NCI-H2196 (cell line): ENCODE results near the gene UGT2B10.
"Not testable (repeated sequence)": the region's sequence is repeated elsewhere in the genome, so short reads cannot be mapped to it uniquely, and the experiment has no call there.

Experiments
- DNase-seq: peaks from one replicate; lab custom pipeline; 2025; ENCODE audit not compliant: unreplicated experiment; lab: John Stamatoyannopoulos, UW

The UGT2B10 gene

DNA sequence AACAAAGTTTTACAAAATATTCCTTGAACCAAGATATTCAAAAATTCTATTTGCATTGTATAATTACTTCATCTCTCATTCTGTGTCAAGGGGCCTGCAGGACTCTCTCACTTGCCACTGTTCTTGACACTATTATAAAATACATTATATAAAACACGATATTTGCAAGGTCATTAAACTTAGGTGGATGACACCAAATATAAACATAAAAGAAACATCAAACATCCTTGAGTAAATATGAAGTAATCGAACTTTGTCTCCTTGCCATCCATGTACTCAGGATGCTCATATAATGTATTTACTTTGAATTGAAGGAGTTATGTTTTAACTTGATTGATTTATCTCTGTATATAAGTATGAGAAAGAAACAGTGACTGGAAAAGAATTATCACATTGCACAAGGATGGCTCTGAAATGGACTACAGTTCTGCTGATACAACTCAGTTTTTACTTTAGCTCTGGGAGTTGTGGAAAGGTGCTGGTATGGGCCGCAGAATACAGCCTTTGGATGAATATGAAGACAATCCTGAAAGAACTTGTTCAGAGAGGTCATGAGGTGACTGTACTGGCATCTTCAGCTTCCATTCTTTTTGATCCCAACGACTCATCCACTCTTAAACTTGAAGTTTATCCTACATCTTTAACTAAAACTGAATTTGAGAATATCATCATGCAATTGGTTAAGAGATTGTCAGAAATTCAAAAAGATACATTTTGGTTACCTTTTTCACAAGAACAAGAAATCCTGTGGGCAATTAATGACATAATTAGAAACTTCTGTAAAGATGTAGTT is at the start of gene UGT2B10:
Gene UGT2B10, plus strand, starts transcription at position 378 of the 793 bp plus-strand sequence. Its CDS starts 26 bp downstream, at position 404.
- DNase-seq: not testable (repeated sequence)

DNA sequence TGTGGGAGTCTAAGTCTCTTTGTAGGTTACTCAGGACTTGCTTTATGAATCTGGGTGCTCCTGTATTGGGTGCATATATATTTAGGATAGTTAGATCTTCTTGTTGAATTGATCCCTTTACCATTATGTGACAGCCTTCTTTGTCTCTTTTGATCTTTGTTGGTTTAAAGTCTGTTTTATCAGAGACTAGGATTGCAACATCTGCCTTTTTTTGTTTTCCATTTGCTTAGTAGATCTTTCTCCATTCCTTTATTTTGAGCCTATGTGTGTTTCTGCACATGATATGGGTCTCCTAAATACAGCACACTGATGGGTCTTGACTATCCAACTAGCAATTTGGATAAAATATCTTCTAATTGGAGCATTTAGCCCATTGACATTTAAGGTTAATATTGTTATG is 44.0 kb upstream of the UGT2B10 start:
- not testable (repeated sequence) for DNase-seq

DNA sequence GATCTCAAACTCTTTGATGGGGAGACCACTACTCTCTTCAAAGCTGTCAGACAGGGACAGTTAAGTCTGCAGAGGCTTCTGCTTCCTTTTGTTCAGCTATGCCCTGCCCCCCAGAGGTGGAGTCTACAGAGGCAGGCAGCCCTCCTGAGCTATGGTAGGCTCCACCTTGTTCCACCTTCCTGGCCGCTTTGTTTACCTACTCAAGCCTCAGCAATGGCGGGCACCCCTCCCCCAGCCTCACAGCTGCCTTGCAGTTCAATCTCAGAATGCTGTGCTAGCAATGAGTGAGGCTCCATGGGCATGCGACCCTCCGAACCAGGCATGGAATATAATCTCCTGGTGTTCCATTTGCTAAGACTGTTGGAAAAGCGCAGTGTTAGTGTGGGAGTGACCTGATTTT is 42.1 kb upstream of the UGT2B10 start:
- DNase-seq: no peak

DNA sequence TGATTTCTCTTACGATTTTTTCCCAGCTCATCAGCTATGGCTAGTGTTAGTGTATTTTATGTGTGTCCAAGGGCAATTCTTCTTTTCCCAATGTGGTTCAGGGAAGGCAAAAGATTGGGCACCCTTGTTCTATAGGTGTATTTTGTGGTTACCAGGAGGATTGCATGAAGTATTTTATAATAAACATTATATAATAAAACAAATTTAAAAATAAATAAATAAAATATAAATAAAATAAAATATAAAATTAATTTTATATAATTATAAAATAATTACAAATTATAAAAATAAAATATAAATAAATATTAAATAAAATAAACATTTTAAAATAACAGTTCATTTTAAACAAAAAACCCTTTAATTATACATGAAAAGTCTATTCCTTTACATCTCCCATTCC is 35.6 kb upstream of the UGT2B10 start:
- no peak for DNase-seq

DNA sequence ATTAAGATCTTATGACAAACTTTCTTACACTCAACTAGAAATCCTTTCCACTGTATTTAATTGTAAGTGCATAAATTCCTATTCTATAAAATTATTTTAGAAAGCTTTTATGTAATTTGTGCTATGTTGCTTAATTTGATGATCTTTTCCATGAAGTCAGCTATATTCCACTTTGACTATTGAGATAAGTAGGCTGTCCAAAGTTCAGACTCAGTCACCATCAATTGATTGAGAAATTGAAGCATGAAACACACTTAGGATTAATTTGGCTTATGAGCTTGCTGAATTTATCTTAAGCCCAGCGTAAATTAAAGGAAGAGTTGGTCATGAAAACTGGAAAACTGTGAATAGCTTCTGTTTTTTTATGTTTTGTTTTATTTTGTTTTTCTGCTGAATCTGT is 18.7 kb upstream of the UGT2B10 start:
- no peak for DNase-seq

DNA sequence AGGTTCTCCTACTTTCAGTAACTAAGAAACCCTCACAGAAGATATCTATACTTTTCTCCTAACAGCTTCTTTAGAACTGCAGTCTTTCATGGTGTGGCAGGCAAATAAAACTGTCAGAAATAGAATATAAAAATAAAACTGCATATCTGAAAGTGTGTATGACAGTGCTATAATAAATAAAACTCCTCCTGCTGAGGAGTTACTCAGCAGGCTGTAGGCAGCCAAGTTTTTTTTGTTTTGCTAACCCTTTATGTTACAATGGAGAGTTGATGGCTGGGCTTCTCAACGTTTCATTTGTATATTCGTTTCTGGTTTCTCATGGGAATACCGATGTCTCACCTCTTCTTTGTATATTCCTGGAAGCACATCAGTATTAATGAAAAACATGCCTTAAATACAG is 18.2 kb upstream of the UGT2B10 start:
- no peak for DNase-seq

DNA sequence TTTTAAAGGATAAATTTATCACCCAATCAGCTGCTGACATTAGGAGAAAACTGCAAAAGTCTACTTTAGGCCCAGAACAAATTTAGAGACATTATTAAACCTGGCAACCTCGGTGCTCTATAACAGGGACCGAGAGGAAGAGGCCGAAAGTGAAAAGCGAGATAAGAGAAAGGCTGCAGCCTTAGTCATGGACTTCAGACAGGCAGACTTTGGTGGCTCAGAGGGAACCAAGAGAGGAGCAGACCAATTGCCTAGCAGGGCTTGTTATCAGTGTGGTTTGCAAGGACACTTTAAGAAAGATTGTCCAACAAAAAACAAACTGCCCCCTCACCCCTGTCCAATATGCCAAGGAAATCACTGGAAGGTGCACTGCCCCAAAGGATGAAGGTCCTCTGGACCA is 12.8 kb upstream of the UGT2B10 start:
- no peak for DNase-seq

DNA sequence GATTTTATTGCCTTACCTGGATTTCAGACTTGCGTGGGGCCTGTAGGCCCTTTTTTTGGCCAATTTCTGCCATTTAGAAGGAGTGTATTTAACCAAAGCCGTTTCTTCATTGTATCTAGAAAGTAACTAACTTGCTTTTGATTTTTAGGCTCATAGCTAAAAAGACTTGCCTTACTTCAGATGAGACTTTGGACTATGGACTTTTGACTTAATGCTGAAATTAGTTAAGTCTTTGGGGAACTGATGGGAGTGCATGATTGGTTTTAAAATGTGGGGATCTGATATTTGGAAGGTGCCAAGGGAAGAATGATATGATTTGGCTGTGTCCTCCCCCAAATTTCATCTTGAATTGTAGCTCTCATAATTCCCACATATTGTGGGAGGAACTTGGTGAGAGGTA is 7.7 kb upstream of the UGT2B10 start:
- no peak for DNase-seq

DNA sequence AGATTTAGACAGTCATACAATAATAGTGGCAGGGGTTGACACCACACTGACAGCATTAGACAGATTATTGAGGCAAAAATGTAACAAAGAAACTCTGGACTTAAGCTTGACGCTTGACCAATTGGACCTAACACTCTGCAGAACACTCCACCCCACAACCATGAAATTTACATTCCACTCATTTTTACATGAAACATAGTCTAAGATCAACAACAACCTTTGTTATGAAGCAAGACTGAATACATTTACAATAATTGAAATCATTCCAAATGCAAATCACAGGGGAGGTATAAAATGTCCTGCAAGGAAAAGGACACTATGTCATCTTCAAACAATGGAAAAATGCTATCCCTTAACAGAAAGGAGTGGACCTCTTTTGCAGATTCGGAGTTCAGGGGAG is 4.9 kb upstream of the UGT2B10 start:
- no peak for DNase-seq

DNA sequence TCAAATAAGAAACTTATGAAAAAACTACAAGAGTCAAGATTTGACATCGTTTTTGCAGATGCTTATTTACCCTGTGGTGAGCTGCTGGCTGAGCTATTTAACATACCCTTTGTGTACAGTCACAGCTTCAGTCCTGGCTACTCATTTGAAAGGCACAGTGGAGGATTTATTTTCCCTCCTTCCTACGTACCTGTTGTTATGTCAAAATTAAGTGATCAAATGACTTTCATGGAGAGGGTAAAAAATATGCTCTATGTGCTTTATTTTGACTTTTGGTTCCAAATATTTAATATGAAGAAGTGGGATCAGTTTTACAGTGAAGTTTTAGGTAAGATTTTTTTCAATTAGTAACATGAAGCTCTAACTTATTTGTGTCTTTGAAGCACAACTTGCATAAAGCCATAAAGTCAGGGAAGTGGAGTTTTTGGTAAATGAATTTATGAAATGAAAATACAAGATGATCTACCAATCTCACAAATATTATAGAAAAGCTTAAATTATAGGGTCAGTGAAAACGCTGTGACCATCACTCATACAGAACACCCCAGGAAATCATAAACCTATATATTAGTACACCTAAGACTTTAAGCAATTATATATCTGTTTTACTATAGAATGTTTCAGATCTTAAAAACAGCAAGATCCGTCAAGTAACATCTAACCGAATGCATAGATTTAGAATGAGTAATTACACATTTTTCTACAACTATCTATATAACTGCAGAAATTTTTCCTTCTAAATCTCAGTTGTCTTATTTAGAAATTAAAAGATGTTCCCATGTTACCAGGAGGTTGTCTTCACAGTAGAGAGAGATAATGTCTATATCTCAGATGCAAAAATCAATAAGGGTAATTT is 844 bp downstream of the UGT2B10 start:
- DNase-seq: not testable (repeated sequence)

DNA sequence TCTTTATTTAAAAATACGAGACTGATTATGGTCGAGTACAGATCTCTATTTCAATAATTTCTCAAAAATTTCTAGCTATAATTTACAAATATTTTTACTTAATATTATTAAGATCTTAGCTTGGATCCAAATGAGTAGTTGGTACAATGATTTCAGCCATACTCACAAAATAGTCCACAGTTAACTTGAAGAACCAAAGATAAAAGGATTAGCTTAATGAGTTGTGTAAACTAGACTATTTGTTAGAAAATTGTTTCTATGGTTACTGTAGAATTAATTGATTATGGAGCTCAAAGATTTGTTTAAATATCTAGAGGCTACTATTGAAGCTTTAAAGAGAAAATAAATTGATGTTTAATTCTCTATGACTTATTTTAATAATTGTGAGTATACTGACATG is 1.6 kb downstream of the UGT2B10 start:
- DNase-seq: no peak

DNA sequence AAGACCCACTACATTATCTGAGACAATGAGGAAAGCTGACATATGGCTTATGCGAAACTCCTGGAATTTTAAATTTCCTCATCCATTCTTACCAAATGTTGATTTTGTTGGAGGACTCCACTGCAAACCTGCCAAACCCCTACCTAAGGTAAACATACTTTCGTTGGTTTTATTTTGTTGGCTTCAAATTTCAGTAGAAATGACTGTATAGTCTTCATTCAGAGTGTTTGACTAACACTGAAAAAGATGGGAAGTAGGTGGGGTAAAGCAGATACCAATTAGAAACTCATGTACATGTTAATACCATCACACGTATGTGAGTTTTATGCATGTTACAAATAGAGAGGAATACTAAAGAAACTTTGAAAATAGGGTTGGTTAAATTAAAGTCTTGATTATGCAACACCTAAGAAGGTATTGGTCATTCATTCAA is 2.3 kb downstream of the UGT2B10 start:
- DNase-seq: not testable (repeated sequence)

DNA sequence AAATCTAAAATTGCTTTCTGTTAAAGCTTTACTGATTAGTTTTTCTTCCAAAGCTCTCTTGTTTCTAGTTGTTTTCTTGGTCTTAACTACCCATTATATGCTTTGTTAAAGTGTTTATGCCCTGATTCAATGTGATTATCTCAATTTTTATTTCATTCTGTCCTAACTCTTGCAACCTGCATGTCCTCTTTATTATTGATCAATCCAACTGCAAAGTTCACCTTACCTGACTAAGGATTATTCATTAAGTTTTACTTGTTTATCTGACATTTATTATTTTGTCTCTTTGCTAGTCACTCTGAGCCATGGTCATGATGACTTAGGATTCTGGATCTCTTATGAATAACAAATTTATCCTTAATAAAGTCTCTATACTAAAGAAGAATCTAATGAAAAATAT is 15.8 kb downstream of the UGT2B10 start:
- no peak for DNase-seq

DNA sequence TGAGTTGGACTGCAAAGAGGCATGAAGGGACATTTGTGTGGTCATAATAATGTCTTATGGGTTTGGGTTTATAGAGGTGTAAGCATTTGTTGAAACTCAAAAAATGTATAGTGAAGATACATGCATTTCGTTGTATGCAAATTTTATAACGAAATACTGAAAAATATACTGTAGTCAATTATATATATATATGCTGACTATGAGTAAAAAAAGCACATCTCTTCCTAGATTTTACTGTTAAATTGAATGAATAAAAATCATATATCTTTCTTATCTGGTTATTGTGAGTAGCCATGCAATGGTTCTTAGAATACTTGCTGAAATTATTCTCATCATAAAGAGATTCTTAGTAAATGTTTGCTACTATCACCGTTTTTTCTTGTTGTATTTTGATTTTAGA is 34.5 kb downstream of the UGT2B10 start:
- no peak for DNase-seq

DNA sequence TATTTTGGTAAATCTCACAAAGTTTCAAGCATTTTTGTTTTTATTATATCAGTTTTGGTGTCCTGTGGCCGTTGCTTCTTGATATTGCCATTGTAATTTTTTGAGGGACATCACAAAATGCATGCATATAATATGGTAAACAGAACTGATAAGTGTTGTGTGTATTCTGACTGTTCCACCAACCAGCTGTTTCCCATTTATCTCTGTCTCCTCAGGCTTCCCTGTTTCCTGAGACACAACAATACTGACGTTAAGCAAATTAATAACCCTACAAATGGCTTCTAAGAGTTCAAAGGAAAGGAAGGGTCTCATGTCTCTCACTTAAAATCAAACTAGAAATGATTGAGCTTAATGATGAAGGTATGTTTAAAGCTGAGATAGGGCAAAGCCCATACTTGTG is 40.0 kb downstream of the UGT2B10 start:
- no peak for DNase-seq

DNA sequence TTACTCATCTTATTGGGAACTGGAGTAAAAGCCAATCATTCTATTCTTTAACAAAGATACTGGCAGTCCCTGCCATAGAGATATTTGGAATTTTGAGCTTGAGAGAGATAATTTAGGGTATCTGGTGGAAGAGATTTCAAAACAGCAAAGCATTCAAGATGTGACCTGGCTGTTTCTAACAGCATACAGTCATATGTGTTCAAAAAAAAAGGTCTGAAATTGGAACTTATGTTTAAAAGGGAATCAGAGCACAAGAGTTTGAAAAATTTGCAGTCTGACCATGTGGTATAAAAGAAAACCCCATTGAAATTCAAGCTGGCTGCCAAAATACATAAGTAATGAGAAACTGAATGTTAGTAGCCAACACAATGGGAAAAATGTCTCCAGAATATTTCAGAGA is 42.2 kb downstream of the UGT2B10 start:
- DNase-seq: no peak

DNA sequence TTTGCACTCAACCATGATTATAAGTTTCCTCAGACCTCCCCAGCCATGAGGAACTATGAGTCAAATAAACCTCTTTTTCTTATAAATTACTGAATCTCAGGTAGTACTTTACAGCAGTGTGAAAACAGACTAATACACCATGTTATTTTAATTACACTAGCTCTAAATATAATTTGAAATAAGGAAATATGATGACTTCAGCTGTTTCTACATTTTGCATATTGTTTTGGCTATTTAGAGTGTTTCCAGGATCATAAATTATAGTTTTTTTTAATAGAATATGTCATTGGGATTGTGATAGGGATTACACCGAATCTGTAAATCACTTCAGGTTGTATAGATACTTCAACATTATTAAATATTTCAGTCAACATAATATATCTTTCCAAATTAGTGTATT is 43.9 kb downstream of the UGT2B10 start:
- no peak for DNase-seq

DNA sequence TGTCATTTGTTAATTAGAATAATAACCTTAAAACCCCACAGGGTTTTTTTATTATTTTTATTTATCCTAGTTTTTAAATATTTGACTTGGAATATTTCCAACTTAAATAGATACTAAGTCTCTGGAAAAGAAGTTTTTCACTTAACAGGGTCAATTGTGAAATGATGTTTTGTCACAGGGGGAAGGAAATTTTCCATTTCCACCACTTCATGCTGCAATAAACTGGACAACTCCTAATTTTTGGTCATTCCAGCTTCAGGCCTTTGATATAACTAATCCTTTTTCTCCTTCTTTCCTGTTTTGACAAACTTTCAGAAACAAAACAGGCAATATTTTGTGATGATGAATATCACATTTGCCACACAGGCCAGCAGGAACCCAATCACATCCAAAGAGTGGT is 45.3 kb downstream of the UGT2B10 start:
- DNase-seq: no peak

DNA sequence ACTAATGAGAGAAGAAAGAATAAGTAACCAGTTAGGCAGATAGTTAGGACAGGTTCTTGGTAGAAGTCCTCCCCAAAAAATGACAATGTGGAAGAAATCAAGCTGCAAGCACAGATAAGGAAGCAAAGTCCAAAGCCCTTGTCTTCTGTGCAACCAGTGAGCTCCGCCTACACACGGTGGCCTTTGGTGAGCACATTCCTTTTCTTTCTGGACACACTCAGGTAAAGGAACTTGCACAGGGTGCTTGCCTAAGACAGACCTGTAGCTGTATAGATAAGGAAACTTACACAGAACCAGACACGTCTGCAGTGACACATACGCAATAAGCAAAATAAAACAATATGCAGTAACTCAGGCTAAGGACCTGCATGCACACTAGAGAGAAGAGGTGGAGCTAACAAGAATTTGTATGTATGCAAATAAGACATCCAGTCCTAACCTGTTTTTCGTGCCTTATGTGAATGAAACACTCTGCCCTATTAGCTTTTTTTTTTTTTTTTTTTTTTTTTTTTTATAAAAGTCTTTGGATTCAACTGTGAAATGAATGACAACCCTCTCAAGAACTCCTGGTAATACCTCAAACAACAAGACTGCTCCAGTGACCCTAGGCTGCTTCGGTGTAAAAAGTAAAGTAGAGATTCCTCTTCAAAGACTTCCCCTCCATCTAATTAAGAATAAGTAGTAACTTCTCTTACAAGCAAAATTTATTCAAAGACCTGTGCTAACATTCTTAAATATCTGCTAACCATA is 48.8 kb downstream of the UGT2B10 start:
- DNase-seq: no peak

DNA sequence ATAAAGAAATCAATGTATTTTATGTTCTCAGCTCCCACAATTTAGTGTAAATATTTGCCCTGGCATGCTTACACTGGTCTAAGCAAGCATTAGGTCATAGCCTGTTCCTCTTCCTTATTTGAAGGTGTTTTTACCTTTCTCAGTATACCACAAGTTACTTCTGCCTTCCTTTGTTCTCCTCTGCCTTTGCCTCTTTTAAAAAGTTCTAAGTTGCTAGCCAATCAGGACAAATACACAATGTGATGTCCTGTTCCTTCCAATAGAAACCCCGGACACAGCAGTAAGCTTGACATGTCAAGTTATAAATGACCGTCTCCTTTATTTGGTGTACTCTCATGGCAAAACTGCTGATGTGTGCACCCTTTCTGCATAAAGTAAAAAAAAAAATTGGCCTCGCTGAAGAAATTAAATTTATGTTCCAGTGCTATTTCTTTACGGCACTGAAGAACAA is 49.4 kb downstream of the UGT2B10 start:
- no peak for DNase-seq

DNA sequence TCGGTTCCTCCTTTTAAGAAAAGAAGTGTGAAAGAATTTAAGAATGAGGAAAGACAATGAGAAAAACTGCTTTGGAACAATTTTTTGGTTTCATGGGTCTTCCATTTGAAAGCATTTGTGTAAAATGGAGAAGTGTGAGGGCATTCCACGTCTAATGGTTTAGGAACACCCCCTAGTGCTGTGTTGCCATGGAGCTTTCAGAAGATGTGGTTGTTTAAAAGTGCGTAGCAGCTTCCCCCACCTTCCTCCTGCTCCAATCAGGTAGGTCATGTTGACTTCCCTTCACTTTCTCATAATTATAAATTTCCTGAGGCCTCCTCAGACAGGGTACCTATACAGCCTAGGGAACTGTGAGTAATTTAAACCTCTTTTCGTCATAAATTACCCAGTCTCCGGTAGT is 50.0 kb downstream of the UGT2B10 start:
- DNase-seq: no peak
